HepG2 (cell line): ENCODE data around the gene METAP1D. TPM values are rescaled to one million over a fixed set of nuclear protein-coding genes. Genes with fewer than 3 reads are reported as not detected.

Experiments used
- ARHGAP35 ChIP-seq: sonication (generic); formaldehyde crosslinking; IDR thresholded peaks from 2 replicates; pipeline ENCODE4 v1.9.0; 2022; ENCODE audit warnings: mild to moderate bottlenecking, inconsistent platforms, moderate library complexity, missing genetic modification reagents, borderline replicate concordance
- CEBPG ChIP-seq: IDR thresholded peaks from 2 replicates; pipeline ENCODE4 v1.6.1; 2016
- CREB1 ChIP-seq, 2 experiments: fragments of 450-650 bp in 1 of 2; IDR thresholded peaks; 2 replicates each; pipeline ENCODE4 v1.6.1; 2016 to 2017; ENCODE audit warnings: control low read depth in 1 of 2, mild to moderate bottlenecking in 1 of 2, missing compliant biosample characterization in 1 of 2, missing genetic modification characterization in 1 of 2
- CREB3 ChIP-seq: sonication (generic); formaldehyde crosslinking; IDR thresholded peaks from 2 replicates; pipeline ENCODE4 v1.5.0; 2020; ENCODE audit warnings: missing genetic modification reagents
- DNMT3B ChIP-seq: conservative IDR thresholded peaks from 2 replicates; pipeline ENCODE4 v1.6.1; 2016; ENCODE audit warnings: missing biosample characterization, control low read depth
- ELF3 ChIP-seq: IDR thresholded peaks from 2 replicates; pipeline ENCODE4 v1.6.1; 2016; ENCODE audit warnings: missing genetic modification reagents, missing compliant biosample characterization
- HDAC1 ChIP-seq: sonication (generic); formaldehyde crosslinking; IDR thresholded peaks from 2 replicates; pipeline ENCODE4 v1.5.1; 2020; ENCODE audit warnings: mild to moderate bottlenecking, missing genetic modification reagents
- JUN ChIP-seq: sonication (generic); formaldehyde crosslinking; IDR thresholded peaks from 2 replicates; pipeline ENCODE4 v1.4.0; 2020; ENCODE audit warnings: mild to moderate bottlenecking, missing genetic modification reagents
- SOX13 ChIP-seq, 3 experiments: fragments of 450-650 bp in 1 of 3; sonication (generic) in 1 of 3; formaldehyde crosslinking in 1 of 3; IDR thresholded peaks in 2 of 3; conservative IDR thresholded peaks in 1 of 3; 2 replicates each; pipeline versions ENCODE4 v1.5.0 to v1.6.1; 2016 to 2020; ENCODE audit warnings: antibody characterized with exemption in 1 of 3, mild to moderate bottlenecking in 1 of 3, missing compliant biosample characterization in 1 of 3, missing genetic modification reagents in 1 of 3, moderate library complexity in 1 of 3
- SOX5 ChIP-seq: IDR thresholded peaks from 2 replicates; pipeline ENCODE4 v1.6.1; 2016; ENCODE audit warnings: borderline replicate concordance
- TCF12 ChIP-seq, 2 experiments: fragments of 450-650 bp in 1 of 2; sonication (generic) in 1 of 2; formaldehyde crosslinking in 1 of 2; IDR thresholded peaks; 2 replicates each; pipeline versions ENCODE4 v1.6.1 to v1.8.0; 2017 to 2022; ENCODE audit warnings: antibody characterized with exemption in 1 of 2, mild to moderate bottlenecking in 1 of 2, missing genetic modification reagents in 1 of 2, moderate library complexity in 1 of 2
- TEAD3 ChIP-seq: optimal IDR thresholded peaks from 2 replicates; pipeline ENCODE3; 2016; ENCODE audit warnings: borderline replicate concordance
- TRIM24 ChIP-seq: sonication (generic); formaldehyde crosslinking; IDR thresholded peaks from 2 replicates; pipeline ENCODE4 v1.8.0; 2022; ENCODE audit warnings: mild to moderate bottlenecking, missing genetic modification reagents
- WIZ ChIP-seq: sonication (generic); formaldehyde crosslinking; IDR thresholded peaks from 2 replicates; pipeline ENCODE4 v1.5.1; 2020; ENCODE audit warnings: mild to moderate bottlenecking, missing genetic modification reagents
- ZNF121 ChIP-seq: sonication (generic); formaldehyde crosslinking; IDR thresholded peaks from 2 replicates; pipeline ENCODE4 v1.5.0; 2020; ENCODE audit warnings: mild to moderate bottlenecking, missing genetic modification reagents
- polyA plus RNA-seq, 8 experiments: library from polyadenylated mRNA; depleted of rRNA in 3 of 8; stranded (reverse) in 7 of 8; unstranded in 1 of 8; fragments of >200 nt; fragmentation: Illumina TruSeq in 4 of 8; extraction: Trizol in 4 of 8; gene quantifications; 2 replicates each; pipeline versions ENCODE4 v1.2.1 to v1.2.3, GENCODE V29; 2011 to 2016; ENCODE audit warnings: low read depth in 4 of 8, missing spikeins in 1 of 8, mixed read lengths in 1 of 8; ENCODE audit not compliant: insufficient read depth in 1 of 8
- total RNA-seq, 5 experiments: library from RNA; depleted of rRNA; stranded (reverse); fragments of >200 nt; fragmentation: Illumina TruSeq; extraction: Trizol; gene quantifications; 2 replicates each; pipeline ENCODE4 v1.2.3, GENCODE V29; 2016; ENCODE audit warnings: low read depth in 1 of 5

Gene METAP1D
- total and polyA plus RNA-seq, 2 of the 13 experiments (the other 11 are each of a cell fraction or from before 2014, with no cell fraction given): 14.7 to 21.6 TPM

- TF ChIP-seq TCF12 (IDR thresholded peaks at IDR 0.05) (no peak), TCF12 (CRISPR knock-in tag; IDR thresholded peaks at IDR 0.05) (no peak), CEBPG (CRISPR knock-in tag) (peak; percentile 64; the same call in 1 of the 2 replicates), CREB1 (IDR thresholded peaks at IDR 0.05) (no peak), CREB1 (CRISPR knock-in tag; IDR thresholded peaks at IDR 0.05) (peak; percentile 54), TRIM24 (CRISPR knock-in tag) (no peak), HDAC1 (no peak), ARHGAP35 (CRISPR knock-in tag) (no peak), SOX13 (IDR thresholded peaks at IDR 0.05) (no peak), SOX13 (CRISPR knock-in tag; conservative IDR thresholded peaks at IDR 0.05 in 1 of 2, IDR thresholded peaks at IDR 0.05 in 1 of 2) (peak in 1 of 2 experiments; percentile 72; a peak in 1 of 4 replicates), JUN (CRISPR knock-in tag) (0 out of 2 replicates have a peak, but pooled peaks have one; percentile 28), ZNF121 (CRISPR knock-in tag) (no peak), SOX5 (CRISPR knock-in tag) (peak; percentile 82; the same call in 1 of the 2 replicates), DNMT3B (peak; percentile 42; the same call in 1 of the 2 replicates), WIZ (no peak), ELF3 (CRISPR knock-in tag) (0 out of 2 replicates have a peak, but pooled peaks have one; percentile 19), CREB3 (CRISPR knock-in tag) (no peak), TEAD3 (CRISPR knock-in tag) (peak; percentile 33)
These were observed 119.3 kb downstream of the METAP1D start (continued) for GRCh38 chr2:172119089-172119488.
